ENCODE data around the gene PRR13. TPM values are rescaled to one million over a fixed set of nuclear protein-coding genes. Genes with fewer than 3 reads are reported as not detected.

Gene PRR13
- total and polyA plus RNA-seq, 2 of the 13 experiments (the other 11 are each of a cell fraction or from before 2014, with no cell fraction given) = 65.0 to 102 TPM

GRCh38 chr12:53441040-53441833 is at the start of gene PRR13 (continued):
- TF ChIP-seq SKIL (CRISPR knock-in tag; IDR thresholded peaks at IDR 0.05; ENCODE audit: borderline replicate concordance) = no peak
- no peak for TF ChIP-seq IKZF5 (CRISPR knock-in tag; IDR thresholded peaks at IDR 0.05)
- TF ChIP-seq ZNF430 (CRISPR knock-in tag; IDR thresholded peaks at IDR 0.05) = no peak
- TF ChIP-seq NR1H2 (CRISPR knock-in tag; IDR thresholded peaks at IDR 0.05; ENCODE audit: borderline replicate concordance, low read depth) = no peak
- TF ChIP-seq ZNF326 (CRISPR knock-in tag; IDR thresholded peaks at IDR 0.05; ENCODE audit: borderline replicate concordance) = no peak
- TF ChIP-seq CBX5 (CRISPR knock-in tag; IDR thresholded peaks at IDR 0.05; ENCODE audit: borderline replicate concordance) = no peak
- TF ChIP-seq, protein P1, sequence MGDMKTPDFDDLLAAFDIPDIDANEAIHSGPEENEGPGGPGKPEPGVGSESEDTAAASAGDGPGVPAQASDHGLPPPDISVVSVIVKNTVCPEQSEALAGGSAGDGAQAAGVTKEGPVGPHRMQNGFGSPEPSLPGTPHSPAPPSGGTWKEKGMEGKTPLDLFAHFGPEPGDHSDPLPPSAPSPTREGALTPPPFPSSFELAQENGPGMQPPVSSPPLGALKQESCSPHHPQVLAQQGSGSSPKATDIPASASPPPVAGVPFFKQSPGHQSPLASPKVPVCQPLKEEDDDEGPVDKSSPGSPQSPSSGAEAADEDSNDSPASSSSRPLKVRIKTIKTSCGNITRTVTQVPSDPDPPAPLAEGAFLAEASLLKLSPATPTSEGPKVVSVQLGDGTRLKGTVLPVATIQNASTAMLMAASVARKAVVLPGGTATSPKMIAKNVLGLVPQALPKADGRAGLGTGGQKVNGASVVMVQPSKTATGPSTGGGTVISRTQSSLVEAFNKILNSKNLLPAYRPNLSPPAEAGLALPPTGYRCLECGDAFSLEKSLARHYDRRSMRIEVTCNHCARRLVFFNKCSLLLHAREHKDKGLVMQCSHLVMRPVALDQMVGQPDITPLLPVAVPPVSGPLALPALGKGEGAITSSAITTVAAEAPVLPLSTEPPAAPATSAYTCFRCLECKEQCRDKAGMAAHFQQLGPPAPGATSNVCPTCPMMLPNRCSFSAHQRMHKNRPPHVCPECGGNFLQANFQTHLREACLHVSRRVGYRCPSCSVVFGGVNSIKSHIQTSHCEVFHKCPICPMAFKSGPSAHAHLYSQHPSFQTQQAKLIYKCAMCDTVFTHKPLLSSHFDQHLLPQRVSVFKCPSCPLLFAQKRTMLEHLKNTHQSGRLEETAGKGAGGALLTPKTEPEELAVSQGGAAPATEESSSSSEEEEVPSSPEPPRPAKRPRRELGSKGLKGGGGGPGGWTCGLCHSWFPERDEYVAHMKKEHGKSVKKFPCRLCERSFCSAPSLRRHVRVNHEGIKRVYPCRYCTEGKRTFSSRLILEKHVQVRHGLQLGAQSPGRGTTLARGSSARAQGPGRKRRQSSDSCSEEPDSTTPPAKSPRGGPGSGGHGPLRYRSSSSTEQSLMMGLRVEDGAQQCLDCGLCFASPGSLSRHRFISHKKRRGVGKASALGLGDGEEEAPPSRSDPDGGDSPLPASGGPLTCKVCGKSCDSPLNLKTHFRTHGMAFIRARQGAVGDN (CRISPR knock-in tag; IDR thresholded peaks at IDR 0.05) = peak; percentile 24
- no peak for TF ChIP-seq MTF2 (CRISPR knock-in tag; IDR thresholded peaks at IDR 0.05; ENCODE audit: borderline replicate concordance)
- TF ChIP-seq SNRNP70 (IDR thresholded peaks at IDR 0.05; ENCODE audit: low read depth, low read length) = no peak
- TF ChIP-seq, protein P2, sequence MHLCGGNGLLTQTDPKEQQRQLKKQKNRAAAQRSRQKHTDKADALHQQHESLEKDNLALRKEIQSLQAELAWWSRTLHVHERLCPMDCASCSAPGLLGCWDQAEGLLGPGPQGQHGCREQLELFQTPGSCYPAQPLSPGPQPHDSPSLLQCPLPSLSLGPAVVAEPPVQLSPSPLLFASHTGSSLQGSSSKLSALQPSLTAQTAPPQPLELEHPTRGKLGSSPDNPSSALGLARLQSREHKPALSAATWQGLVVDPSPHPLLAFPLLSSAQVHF (CRISPR knock-in tag; IDR thresholded peaks at IDR 0.05) = no peak
- no peak for TF ChIP-seq ZFP36L2 (CRISPR knock-in tag; IDR thresholded peaks at IDR 0.05)
- peak; percentile 67 for TF ChIP-seq RBFOX2 (IDR thresholded peaks at IDR 0.05; ENCODE audit: low read depth, low read length)
- TF ChIP-seq NFYB (CRISPR knock-in tag; IDR thresholded peaks at IDR 0.05) = peak; percentile 89
- no peak for TF ChIP-seq NR2F1 (CRISPR knock-in tag; IDR thresholded peaks at IDR 0.05)
- TF ChIP-seq NFIC (IDR thresholded peaks at IDR 0.05; ENCODE audit: low read length) = no peak
- TF ChIP-seq ZNF574 (CRISPR knock-in tag; IDR thresholded peaks at IDR 0.05) = no peak; the same call in 1 of the 2 replicates
- TF ChIP-seq FLYWCH1 (CRISPR knock-in tag; IDR thresholded peaks at IDR 0.05) = no peak
- peak in 1 of 2 experiments; percentile 54; a peak in 1 of 4 replicates for TF ChIP-seq KLF16 (CRISPR knock-in tag; IDR thresholded peaks at IDR 0.05)

Data from HepG2 (cell line).